CD4-positive, alpha-beta memory T cell (primary cell): ENCODE data around the gene ACTN2. TPM values are rescaled to one million over a fixed set of nuclear protein-coding genes. Genes with fewer than 3 reads are reported as not detected.

Experiments
- CTCF ChIA-PET: fragments of 350-600 bp; sonication (Branson Sonifier 250); formaldehyde crosslinking; loops from one replicate; lab custom pipeline; 2021; ENCODE audit warnings: inconsistent platforms; ENCODE audit not compliant: partially characterized antibody; lab: Charles Lee
- POLR2A ChIA-PET: fragments of 350-600 bp; sonication (Branson Sonifier 250); formaldehyde crosslinking; loops from one replicate; lab custom pipeline; 2021; ENCODE audit not compliant: partially characterized antibody; lab: Charles Lee
- DNase-seq, 5 donors: peaks; one replicate each; pipeline versions ENCODE4 v3.0.0 to v3.0.0-alpha.2; 2020 to 2022; ENCODE audit warnings: mixed read lengths in 1 of 5
- H3K27ac ChIP-seq: one replicate; pipeline ENCODE4 v1.7.0; 2013; ENCODE audit warnings: low read depth, low read length
- H3K27me3 ChIP-seq: 2 replicates; pipeline ENCODE4 v1.7.0; 2013; ENCODE audit warnings: mild to moderate bottlenecking, low read length, moderate library complexity; ENCODE audit not compliant: insufficient read depth
- H3K36me3 ChIP-seq: 2 replicates; pipeline ENCODE4 v1.7.0; 2013; ENCODE audit warnings: mild to moderate bottlenecking, low read length, moderate library complexity; ENCODE audit not compliant: insufficient read depth
- H3K4me1 ChIP-seq: 2 replicates; pipeline ENCODE4 v1.7.0; 2013; ENCODE audit warnings: mild to moderate bottlenecking, low read length, moderate library complexity; ENCODE audit not compliant: insufficient read depth
- H3K4me3 ChIP-seq, 2 donors: one replicate each; pipeline ENCODE4 v1.7.0; 2013; ENCODE audit warnings: low read length in 2 of 2, mild to moderate bottlenecking in 1 of 2
- H3K9me3 ChIP-seq, 2 donors: one replicate each; pipeline ENCODE4 v1.7.0; 2013; ENCODE audit warnings: low read length in 2 of 2, control low read depth in 1 of 2; ENCODE audit not compliant: control insufficient read depth in 1 of 2
- H3K27ac Mint-ChIP-seq, 7 donors: one replicate each; pipeline ENCODE4 v1.8.0; 2020 to 2021; ENCODE audit warnings: mixed read lengths in 7 of 7, mild to moderate bottlenecking in 6 of 7, inconsistent platforms in 3 of 7, moderate library complexity in 3 of 7
- H3K27me3 Mint-ChIP-seq, 2 donors: one replicate each; pipeline ENCODE4 v1.8.0; 2020 to 2021; ENCODE audit warnings: mixed read lengths in 2 of 2
- H3K36me3 Mint-ChIP-seq, 2 donors: one replicate each; pipeline ENCODE4 v1.8.0; 2020 to 2021; ENCODE audit warnings: mixed read lengths in 2 of 2, inconsistent platforms in 1 of 2, mild to moderate bottlenecking in 1 of 2
- H3K4me1 Mint-ChIP-seq, 4 donors: one replicate each; pipeline ENCODE4 v1.8.0; 2020 to 2021; ENCODE audit warnings: mixed read lengths in 4 of 4, mild to moderate bottlenecking in 1 of 4
- H3K4me3 Mint-ChIP-seq, 8 donors: one replicate each; pipeline ENCODE4 v1.8.0; 2020 to 2021; ENCODE audit warnings: mixed read lengths in 8 of 8, mild to moderate bottlenecking in 7 of 8, moderate library complexity in 6 of 8, inconsistent platforms in 3 of 8
- H3K9me3 Mint-ChIP-seq, 8 donors: one replicate each; pipeline ENCODE4 v1.8.0; 2020 to 2021; ENCODE audit warnings: mixed read lengths in 8 of 8, mild to moderate bottlenecking in 5 of 8, inconsistent platforms in 3 of 8, moderate library complexity in 1 of 8
- intact Hi-C: fragments of 100-400 bp; cut with micrococcal nuclease; formaldehyde crosslinking; loops from one replicate; pipeline ENCODE4 v1.15.1; 2023
- polyA plus RNA-seq, 2 donors: library from polyadenylated mRNA; unstranded; fragments of 300-500 nt; fragmentation: Illumina TruSeq; gene quantifications; one replicate each; pipeline ENCODE4 v1.2.3, GENCODE V29; 2021
- total RNA-seq, 2 experiments: library from RNA; stranded (reverse); gene quantifications; one replicate each; pipeline ENCODE4 v1.2.3, GENCODE V29; 2021

The ACTN2 gene
- total and polyA plus RNA-seq, 4 experiments from 2014 or later: not detected

- CTCF ChIA-PET: interaction anchor here (0.7 kb wide), 1 partner anchor 265 kb away, joined by 3 read pairs; no protein-coding TSS in a partner anchor
- no peaks in the 10 kb centered on the region for H3K4me1 Mint-ChIP-seq
These were observed 34.3 kb downstream of the ACTN2 start for GRCh38 chr1:236720611-236721010.

GRCh38 chr1:236724049-236724448 lies 37.8 kb downstream of the ACTN2 start:
- no peak for DNase-seq
- Mint-ChIP-seq H3K9me3 (peaks cover 0 to 3% (median 0%) of the 10 kb centered on the region in 8 donors), H3K36me3 (peaks cover 0 to 4% of the 10 kb centered on the region in 2 donors), H3K27ac (no peak overlapping the region), H3K4me1 (no peaks in the 10 kb centered on the region), H3K27me3 (peaks cover 6 to 19% of the 10 kb centered on the region in 2 donors), H3K4me3 (no peak overlapping the region)
- H3K36me3 ChIP-seq: no peaks in the 10 kb centered on the region
- H3K27ac ChIP-seq: no peak overlapping the region
- H3K27me3 ChIP-seq: no peaks in the 10 kb centered on the region
- intact Hi-C loops: no loop called here
- ChIA-PET POLR2A (no interaction called here), CTCF (no interaction called here)
- no peak overlapping the region for H3K4me3 ChIP-seq
- no peaks in the 10 kb centered on the region for H3K9me3 ChIP-seq
- no peaks in the 10 kb centered on the region for H3K4me1 ChIP-seq

More at GRCh38 chr1:236720611-236721010, 34.3 kb downstream of the ACTN2 start:
- Histone ChIP-seq H3K9me3 (no peaks in the 10 kb centered on the region), H3K36me3 (no peaks in the 10 kb centered on the region), H3K27me3 (no peaks in the 10 kb centered on the region), H3K4me3 (no peak overlapping the region), H3K27ac (no peak overlapping the region), H3K4me1 (no peaks in the 10 kb centered on the region)
- Mint-ChIP-seq H3K27me3 (peaks cover 13 to 25% of the 10 kb centered on the region in 2 donors), H3K27ac (no peak overlapping the region), H3K9me3 (peaks cover 0 to 3% (median 0%) of the 10 kb centered on the region in 8 donors), H3K4me3 (no peak overlapping the region), H3K36me3 (peaks cover 0 to 4% of the 10 kb centered on the region in 2 donors)
- intact Hi-C loops: no loop called here
- POLR2A ChIA-PET: no interaction called here
- DNase-seq: no peak

- Mint-ChIP-seq H3K4me1 (no peaks in the 10 kb centered on the region), H3K4me3 (no peak overlapping the region), H3K27me3 (peaks cover 3 to 18% of the 10 kb centered on the region in 2 donors), H3K36me3 (peaks cover 0 to 4% of the 10 kb centered on the region in 2 donors), H3K9me3 (peaks cover 0 to 3% (median 0%) of the 10 kb centered on the region in 8 donors), H3K27ac (no peak overlapping the region)
- DNase-seq: no peak
- no peak overlapping the region for H3K27ac ChIP-seq
- intact Hi-C loops: no loop called here
- no peaks in the 10 kb centered on the region for H3K36me3 ChIP-seq
- ChIA-PET POLR2A (no interaction called here), CTCF (no interaction called here)
- no peaks in the 10 kb centered on the region for H3K9me3 ChIP-seq
- no peak overlapping the region for H3K4me3 ChIP-seq
- no peaks in the 10 kb centered on the region for H3K27me3 ChIP-seq
- H3K4me1 ChIP-seq: no peaks in the 10 kb centered on the region
These were observed 38.2 kb downstream of the ACTN2 start for GRCh38 chr1:236724506-236724905.

- Mint-ChIP-seq H3K27ac (no peak overlapping the region), H3K4me3 (no peak overlapping the region), H3K36me3 (peaks cover 0 to 4% of the 10 kb centered on the region in 2 donors), H3K27me3 (peaks cover 3 to 8% of the 10 kb centered on the region in 2 donors), H3K4me1 (no peaks in the 10 kb centered on the region), H3K9me3 (peaks cover 0 to 3% (median 0%) of the 10 kb centered on the region in 8 donors)
- intact Hi-C loops: no loop called here
- H3K4me1 ChIP-seq: no peaks in the 10 kb centered on the region
- H3K4me3 ChIP-seq: no peak overlapping the region
- no peaks in the 10 kb centered on the region for H3K9me3 ChIP-seq
- no peak overlapping the region for H3K27ac ChIP-seq
- ChIA-PET POLR2A (no interaction called here), CTCF (no interaction called here)
- DNase-seq: no peak
- H3K27me3 ChIP-seq: no peaks in the 10 kb centered on the region
- no peaks in the 10 kb centered on the region for H3K36me3 ChIP-seq
These were observed 39.4 kb downstream of the ACTN2 start for GRCh38 chr1:236725668-236726067.

- H3K4me1 ChIP-seq: no peaks in the 10 kb centered on the region
- no peaks in the 10 kb centered on the region for H3K4me1 Mint-ChIP-seq
- no peaks in the 10 kb centered on the region for H3K27me3 ChIP-seq
- H3K36me3 Mint-ChIP-seq: peaks cover 0 to 4% of the 10 kb centered on the region in 2 donors
- no peaks in the 10 kb centered on the region for H3K9me3 ChIP-seq
- H3K27ac ChIP-seq: no peak overlapping the region
- intact Hi-C loops: no loop called here
- no peak overlapping the region for H3K4me3 ChIP-seq
- DNase-seq: no peak
- ChIA-PET CTCF (no interaction called here), POLR2A (no interaction called here)
- H3K27me3 Mint-ChIP-seq: peaks cover 0 to 8% of the 10 kb centered on the region in 2 donors
- H3K9me3 Mint-ChIP-seq: peaks cover 0 to 3% (median 0%) of the 10 kb centered on the region in 8 donors
- H3K4me3 Mint-ChIP-seq: no peak overlapping the region
- no peak overlapping the region for H3K27ac Mint-ChIP-seq
- H3K36me3 ChIP-seq: no peaks in the 10 kb centered on the region
These were observed 41.2 kb downstream of the ACTN2 start for GRCh38 chr1:236727521-236727920.

- Histone ChIP-seq H3K4me1 (no peaks in the 10 kb centered on the region), H3K27me3 (no peaks in the 10 kb centered on the region), H3K4me3 (no peak overlapping the region), H3K9me3 (no peaks in the 10 kb centered on the region), H3K27ac (no peak overlapping the region), H3K36me3 (no peaks in the 10 kb centered on the region)
- Mint-ChIP-seq H3K4me3 (no peak overlapping the region), H3K4me1 (no peaks in the 10 kb centered on the region), H3K9me3 (peaks cover 0 to 3% (median 0%) of the 10 kb centered on the region in 8 donors), H3K27ac (peak overlapping the region in 1 of 7 donors; percentile 38), H3K36me3 (peaks cover 0 to 4% of the 10 kb centered on the region in 2 donors), H3K27me3 (peaks cover 0 to 8% of the 10 kb centered on the region in 2 donors)
- ChIA-PET CTCF (interaction anchor here (1.7 kb wide), 1 partner anchor 31 kb away, joined by 5 read pairs; no protein-coding TSS in a partner anchor), POLR2A (no interaction called here)
- intact Hi-C loops: no loop called here
- DNase-seq: no peak
These were observed 42.5 kb downstream of the ACTN2 start for GRCh38 chr1:236728752-236729151.

- no peak for DNase-seq
- H3K27ac ChIP-seq: no peak overlapping the region
- Mint-ChIP-seq H3K36me3 (no peaks in the 10 kb centered on the region), H3K4me1 (peaks cover 0 to 2% (median under 1%) of the 10 kb centered on the region in 4 donors), H3K27ac (no peak overlapping the region), H3K9me3 (no peaks in the 10 kb centered on the region), H3K27me3 (peaks cover 2 to 4% of the 10 kb centered on the region in 2 donors), H3K4me3 (no peak overlapping the region)
- H3K36me3 ChIP-seq: no peaks in the 10 kb centered on the region
- intact Hi-C loops: no loop called here
- POLR2A ChIA-PET: no interaction called here
- H3K27me3 ChIP-seq: no peaks in the 10 kb centered on the region
- H3K4me3 ChIP-seq: no peak overlapping the region
- no peaks in the 10 kb centered on the region for H3K4me1 ChIP-seq
- no peaks in the 10 kb centered on the region for H3K9me3 ChIP-seq
- CTCF ChIA-PET: no interaction called here
These were observed 47.4 kb downstream of the ACTN2 start for GRCh38 chr1:236733653-236734052.
